ENCODE results near the gene KATNB1.
"Not testable (repeated sequence)": the region's sequence is repeated elsewhere in the genome, so short reads cannot be mapped to it uniquely, and the experiment has no call there.

KATNB1 gene

GRCh38 chr16:57727610-57728009, 8.0 kb upstream of the KATNB1 start:
- no peak for DNase-seq

GRCh38 chr16:57728336-57729181, 7.0 kb upstream of the KATNB1 start:
- DNase-seq = peak; percentile 40

GRCh38 chr16:57729182-57729484, 6.4 kb upstream of the KATNB1 start:
- no peak for DNase-seq

GRCh38 chr16:57729852-57730251, 5.7 kb upstream of the KATNB1 start:
- DNase-seq = not testable (repeated sequence)

DNA sequence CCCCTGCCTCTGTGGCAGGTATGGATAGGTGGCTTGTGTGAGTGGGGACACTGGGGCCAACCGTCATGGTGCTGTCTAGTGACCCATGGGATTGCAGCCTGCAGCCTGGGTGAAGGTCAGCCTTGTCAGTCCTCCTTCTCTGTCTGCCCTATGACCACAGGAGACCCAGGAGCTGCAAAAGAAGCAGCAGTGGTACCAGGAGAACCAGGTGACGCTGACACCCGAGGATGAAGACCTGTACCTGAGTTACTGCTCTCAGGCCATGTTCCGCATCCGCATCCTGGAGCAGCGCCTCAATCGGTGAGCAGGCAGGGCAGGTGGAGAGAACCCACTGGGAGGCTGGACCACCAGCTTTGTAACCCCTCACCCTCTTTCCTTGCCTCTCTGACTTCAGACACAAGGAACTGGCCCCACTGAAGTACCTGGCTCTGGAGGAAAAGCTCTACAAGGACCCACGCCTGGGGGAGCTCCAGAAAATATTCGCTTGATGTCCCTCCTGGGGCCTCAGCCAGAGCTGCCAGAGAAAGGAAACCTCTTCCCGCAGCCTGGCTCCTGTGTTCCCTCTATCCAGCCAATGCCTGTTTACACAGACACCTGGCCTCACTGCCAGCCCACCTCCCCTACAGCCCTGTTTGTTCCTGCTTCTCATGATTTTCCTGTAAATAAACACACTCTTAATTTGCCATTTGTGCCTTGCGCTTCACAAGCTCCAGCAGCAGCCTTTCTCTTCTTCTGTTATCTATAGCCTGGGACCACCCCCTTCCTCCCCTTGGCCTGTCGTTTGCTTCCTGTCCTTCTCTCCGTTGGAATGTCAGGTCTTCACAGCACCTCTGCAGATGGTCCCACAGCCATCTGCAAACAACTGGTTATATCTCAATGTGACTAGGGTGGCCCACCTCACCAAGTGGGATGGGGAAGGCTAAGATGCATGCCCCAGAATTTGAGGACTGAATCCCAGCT, 4.5 kb upstream of the KATNB1 start:
- no peak for DNase-seq

DNA sequence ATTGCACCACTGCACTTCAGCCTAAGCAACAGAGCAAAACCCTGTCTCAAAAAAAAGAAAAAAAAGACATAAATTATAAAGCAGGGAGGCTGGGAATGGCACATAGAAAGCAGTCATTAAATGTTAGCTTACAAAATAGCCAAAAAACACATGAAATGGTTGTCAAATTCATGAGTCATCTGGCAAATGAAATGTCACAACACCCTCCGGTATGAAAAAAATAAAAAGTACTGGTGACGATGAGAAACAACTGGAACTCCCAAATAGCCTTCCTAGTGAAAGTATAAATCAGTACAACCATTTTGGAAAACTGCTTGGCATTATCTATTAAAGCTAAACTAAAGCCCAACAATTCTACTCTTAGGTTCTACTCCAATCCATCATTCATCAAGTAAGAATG, 3.5 kb upstream of the KATNB1 start:
- no peak for DNase-seq

DNA sequence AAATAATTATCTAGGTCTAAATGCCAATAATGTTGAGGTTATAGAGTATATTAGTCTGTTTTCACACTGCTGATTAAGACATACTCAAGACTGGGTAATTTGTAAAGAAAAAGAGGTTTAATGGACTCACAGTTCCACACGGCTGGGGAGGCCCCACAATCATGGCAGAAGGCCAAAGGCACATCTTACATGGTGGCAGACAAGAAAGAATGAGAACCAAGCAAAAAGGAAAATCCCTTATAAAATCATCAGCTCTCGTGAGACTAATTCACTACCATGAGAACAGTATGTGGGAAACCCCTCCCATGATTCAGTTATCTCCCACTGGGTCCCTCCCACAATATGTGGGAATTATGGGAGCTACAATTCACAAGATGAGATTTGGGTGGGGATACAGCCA, 2.9 kb upstream of the KATNB1 start:
- DNase-seq = no peak

DNA sequence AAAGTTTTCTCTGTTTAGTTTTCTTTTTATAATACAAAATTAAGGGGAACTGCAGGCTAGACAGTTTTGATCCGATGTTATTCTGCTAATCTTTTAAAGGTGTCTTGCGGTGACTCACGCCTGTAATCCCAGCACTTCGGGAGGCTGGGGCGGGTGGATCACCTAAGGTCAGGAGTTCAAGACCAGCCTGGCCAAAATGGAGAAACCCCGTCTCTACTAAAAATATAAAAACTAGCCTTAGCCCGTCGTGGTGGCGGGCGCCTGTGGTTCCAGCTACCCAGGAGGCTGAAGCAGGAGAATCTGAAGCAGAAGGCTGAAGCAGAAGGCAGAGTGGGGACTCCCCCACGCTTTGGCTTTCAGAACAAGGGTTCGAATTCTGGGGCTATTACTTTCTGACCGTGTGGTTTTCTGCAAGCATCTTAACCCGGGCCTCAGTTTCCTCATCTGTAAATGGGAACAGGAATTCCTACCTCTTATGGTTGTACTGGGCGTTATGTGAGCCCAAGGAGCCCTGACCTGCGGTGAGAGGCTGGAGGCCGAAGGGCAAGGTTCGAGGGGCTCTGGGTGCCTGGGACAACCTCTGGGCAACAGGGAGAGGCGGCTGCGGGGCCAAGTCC, 1.2 kb upstream of the KATNB1 start:
- DNase-seq = no peak

DNA sequence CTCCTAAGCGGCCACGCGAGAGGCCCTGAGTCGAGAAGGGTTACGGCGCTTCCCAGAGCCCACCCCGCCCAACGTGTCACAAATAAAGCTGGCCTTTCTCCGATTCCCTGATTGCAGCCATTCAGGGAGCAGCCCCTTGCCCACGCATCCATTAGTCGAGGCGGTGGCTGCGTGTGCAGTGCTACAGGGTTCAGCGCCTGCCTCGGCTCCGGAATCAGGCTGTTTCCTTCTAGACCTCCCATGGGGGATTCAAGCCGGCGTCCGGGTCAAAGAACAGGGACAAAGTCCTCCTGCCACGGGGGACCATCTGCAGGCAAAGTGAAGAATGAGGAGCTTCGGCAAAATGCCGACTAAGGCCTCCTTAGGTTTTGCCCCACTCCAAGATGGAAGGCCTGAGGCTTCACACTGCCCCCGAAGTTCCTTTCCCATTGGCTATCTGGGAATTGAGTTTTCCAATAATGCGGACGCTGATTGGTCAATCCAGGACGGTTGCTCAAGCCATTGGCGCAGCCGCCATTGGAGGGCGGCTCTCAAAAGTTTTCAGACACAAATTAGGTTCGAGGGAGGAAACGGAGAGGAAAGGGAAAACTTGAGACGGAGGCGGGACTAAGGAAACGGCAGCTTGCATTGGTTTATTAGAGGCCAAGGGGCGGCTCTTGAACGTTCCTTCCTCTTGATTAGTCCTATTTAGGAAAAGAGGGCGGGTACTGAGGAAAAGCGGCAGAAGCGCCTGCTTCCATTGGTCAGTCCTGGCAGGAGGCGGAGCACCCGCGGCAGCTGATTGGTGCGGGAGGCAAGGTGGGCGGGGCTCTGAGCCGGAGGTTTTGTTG, 430 bp upstream of the KATNB1 start:
- peak; percentile 99 for DNase-seq

DNA sequence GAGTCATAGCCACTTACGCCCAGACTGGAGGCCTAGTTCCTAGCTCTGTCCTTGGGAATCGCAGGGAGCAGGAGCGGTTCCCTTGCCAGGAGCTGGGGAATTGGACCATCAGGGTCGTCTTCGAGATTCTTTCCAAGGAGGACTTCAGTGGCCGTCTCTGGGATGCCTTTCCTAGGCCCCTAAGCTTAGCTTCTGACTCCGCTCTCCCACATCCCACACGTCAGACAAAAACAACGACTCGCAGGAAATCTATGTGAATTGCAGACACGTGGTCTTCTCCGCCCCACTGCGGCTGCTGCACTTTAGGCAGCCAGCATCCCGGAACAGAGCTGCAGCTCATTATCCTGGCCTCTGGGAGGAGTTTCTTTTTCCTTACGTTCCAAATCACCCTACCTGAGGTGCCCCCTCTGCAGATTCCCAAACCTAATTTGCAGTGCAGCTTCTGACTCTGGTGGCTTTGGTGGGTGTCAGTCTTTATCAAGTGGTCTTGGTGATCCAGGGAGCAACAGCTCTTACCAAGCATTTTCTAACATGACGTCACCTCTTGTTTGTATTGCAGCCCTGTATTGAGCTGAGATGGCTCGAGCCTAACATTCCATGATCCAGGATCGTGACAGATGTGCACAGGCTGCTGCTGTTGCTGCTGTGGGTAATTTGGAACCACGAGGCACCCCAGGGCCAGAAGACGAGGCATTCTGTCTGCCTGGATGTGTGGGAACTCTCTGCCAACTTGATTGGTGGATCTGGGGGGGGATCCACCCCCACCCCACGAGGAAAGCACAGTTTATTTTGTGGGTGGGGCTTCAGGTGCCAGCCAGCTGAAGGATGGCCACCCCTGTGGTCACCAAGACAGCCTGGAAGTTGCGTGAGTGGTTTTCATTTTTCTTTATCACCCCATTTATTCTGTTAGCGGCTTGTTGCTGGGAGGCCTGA, 1.1 kb downstream of the KATNB1 start:
- no peak for DNase-seq

GRCh38 chr16:57738844-57739243, 3.3 kb downstream of the KATNB1 start:
- no peak for DNase-seq

DNA sequence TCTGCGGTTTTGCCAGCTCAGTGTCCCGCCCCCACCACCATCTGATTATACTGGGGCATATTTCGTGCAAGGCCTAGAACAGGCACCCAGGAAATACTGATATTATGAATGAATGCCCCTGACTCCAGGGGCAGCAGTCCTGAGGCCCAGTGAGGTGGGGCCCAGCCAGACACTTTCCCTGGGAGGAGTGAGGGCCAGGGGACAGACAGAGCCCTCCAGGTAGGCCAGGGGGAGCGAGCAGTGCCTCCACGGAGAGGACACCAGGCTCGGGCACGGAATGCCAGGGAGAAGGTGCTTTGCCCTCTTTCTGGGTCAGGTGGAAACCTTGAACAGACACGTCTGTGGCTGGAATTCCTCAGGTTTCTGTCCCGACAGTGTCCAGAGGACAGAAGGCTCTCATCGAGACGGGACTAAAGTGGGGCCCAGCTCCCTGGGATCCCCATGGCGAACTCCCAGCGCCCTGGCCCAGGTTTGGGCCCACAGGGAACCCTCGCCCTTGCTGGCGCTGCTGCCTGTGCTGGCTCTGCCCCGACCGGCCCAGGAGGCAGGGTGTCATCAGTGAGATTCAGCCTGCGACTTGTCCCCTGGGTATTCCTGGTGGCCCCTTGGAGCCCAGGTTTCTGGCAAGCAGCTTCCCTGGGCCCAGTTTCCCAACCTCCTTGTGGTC, 4.3 kb downstream of the KATNB1 start:
- no peak for DNase-seq

- no peak for DNase-seq
These were observed 5.0 kb downstream of the KATNB1 start for GRCh38 chr16:57740423-57741071.

GRCh38 chr16:57741660-57742191, 6.2 kb downstream of the KATNB1 start:
- no peak for DNase-seq

DNA sequence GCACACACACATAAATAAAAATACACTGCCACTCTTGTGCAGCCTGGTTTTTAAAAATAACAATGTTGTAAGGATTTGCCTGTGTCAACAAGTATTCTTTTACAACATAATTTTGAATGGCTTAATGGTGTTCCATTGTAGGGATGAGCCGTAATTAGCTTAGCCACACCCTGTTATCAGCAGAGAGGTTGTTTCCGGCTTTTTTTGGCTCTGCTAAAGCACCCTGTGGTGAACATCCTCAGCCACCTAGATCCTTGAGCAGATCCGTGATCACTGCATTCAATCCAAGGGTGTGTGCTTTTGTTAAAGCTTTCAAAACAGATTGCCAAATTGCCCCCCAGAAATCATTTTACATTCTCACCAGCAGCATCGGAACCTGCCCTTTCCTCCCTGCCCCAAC, 7.0 kb downstream of the KATNB1 start:
- no peak for DNase-seq

DNA sequence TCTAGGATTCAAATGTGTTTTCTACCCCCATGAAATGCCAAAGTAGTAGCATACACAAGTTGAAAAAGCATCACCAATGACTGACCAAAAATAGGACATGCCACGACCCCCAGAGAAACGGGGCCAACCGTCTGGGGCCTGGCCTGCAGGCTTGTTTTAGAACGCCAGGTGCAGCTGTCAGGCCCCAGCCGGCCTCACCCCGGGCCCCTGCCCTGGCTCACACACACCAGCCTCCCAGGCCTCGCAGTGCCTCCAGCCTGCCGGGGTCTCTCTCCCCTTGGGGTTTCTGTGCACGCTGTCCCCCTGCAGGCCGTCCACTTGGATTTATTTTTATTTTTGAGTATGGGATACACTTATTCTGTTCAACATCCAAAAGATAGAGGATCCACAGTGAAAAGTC, 7.9 kb downstream of the KATNB1 start:
- DNase-seq = no peak

DNA sequence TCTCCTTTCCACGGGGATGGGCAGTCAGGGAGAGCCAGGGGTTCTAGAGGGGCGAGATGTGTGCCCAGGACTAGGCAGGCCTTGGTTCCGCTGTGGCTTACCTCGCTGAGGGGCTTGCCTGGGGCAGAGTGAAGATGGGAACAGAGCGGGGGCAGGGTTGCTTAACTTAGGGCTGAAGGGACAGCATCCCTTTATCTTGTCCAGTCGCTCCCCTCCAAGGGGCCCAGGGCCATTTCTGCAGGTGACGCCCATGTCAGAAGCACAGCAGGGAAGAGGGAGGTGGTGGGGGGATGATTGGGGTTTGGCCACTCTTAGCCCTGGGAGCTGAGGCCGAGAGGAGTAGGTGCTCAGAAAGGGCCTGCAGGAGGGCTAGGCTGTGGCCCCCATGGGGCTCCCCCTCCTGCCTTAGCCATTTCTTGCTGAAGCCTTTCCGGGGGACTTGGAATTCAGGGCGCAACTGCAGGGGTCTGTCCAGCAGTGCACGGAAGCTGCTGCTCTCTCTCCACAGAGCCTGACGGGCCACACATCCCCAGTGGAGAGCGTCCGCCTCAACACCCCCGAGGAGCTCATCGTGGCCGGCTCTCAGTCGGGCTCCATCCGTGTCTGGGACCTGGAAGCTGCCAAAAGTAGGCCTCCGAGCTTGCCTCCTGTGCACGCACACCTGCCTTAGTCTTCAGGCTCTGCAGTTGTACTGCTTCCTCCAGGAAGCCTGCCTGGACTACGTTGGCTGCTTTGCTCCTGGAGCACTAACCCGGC, 8.5 kb downstream of the KATNB1 start:
- DNase-seq = no peak

- DNase-seq = no peak
These were observed 9.0 kb downstream of the KATNB1 start for GRCh38 chr16:57744642-57744903.

- DNase-seq = no peak
These were observed 10.2 kb downstream of the KATNB1 start for GRCh38 chr16:57745768-57746167.

- not testable (repeated sequence) for DNase-seq
These were observed 10.7 kb downstream of the KATNB1 start for GRCh38 chr16:57746316-57746715.
